ENCODE results near the gene TMEM52B. TPM values are rescaled to one million over a fixed set of nuclear protein-coding genes. Genes with fewer than 3 reads are reported as not detected.

TMEM52B gene
- total RNA-seq, 1 donor from 2014 or later = not detected

- H3K9me3 Mint-ChIP-seq (ENCODE audit: unreplicated experiment) = no peaks in the 10 kb centered on the region
- peaks cover 1% of the 10 kb centered on the region for H3K4me1 Mint-ChIP-seq (ENCODE audit: unreplicated experiment)
- H3K4me3 Mint-ChIP-seq (ENCODE audit: unreplicated experiment) = no peak overlapping the region
- H3K27ac Mint-ChIP-seq (ENCODE audit: unreplicated experiment) = no peak overlapping the region
- H3K36me3 Mint-ChIP-seq (ENCODE audit: unreplicated experiment) = no peaks in the 10 kb centered on the region
- DNase-seq (ENCODE audit: extremely low spot score, unreplicated experiment) = no peak
- peaks cover 7% of the 10 kb centered on the region for H3K27me3 Mint-ChIP-seq (ENCODE audit: unreplicated experiment)
- TF ChIP-seq, protein P1, sequence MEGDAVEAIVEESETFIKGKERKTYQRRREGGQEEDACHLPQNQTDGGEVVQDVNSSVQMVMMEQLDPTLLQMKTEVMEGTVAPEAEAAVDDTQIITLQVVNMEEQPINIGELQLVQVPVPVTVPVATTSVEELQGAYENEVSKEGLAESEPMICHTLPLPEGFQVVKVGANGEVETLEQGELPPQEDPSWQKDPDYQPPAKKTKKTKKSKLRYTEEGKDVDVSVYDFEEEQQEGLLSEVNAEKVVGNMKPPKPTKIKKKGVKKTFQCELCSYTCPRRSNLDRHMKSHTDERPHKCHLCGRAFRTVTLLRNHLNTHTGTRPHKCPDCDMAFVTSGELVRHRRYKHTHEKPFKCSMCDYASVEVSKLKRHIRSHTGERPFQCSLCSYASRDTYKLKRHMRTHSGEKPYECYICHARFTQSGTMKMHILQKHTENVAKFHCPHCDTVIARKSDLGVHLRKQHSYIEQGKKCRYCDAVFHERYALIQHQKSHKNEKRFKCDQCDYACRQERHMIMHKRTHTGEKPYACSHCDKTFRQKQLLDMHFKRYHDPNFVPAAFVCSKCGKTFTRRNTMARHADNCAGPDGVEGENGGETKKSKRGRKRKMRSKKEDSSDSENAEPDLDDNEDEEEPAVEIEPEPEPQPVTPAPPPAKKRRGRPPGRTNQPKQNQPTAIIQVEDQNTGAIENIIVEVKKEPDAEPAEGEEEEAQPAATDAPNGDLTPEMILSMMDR (IDR thresholded peaks at IDR 0.05) = no peak
Observed at GRCh38 chr12:10170216-10170615, 8.6 kb upstream of the TMEM52B start.

DNA sequence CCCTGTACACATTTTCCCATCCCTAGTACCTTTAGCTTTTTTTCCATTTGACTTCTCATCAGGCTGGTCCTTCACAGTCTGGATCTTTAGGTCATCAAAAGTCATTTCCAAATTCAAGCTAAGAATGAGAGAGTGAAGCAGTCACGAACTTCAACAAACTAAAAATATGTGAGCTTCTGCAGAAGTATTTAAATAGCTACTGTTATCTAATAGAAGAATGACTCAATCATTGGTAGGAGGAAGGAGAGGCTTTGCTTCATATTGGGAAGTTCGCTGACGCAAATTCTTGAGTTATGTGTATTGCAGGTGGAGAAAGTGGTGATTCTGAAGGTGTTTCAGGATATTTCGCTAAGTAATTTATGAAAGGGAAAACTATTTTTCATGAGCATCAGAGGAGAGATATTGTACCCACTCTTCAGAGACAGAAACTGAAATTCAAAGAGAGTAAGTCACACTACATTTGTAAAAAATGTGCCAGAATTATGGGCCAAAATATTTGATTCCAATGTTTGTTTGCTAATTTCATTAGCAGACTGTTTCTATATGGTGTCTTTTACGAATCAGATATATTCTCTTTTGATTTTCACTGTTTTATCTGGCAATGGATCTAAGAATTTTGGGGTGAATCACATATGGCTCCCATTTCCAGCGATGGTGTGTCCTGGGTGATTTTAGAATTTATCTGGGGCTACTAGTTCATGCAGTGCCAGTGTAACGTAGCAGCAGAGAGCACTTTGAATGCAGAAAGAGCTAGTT, 6.7 kb upstream of the TMEM52B start, which contains the start of gene OLR1:
Gene OLR1, minus strand, starts transcription at position 160 of the 756 bp plus-strand sequence. Its CDS starts 55 bp downstream, at position 105.
- H3K4me1 Mint-ChIP-seq (ENCODE audit: unreplicated experiment) = peaks cover 1% of the 10 kb centered on the region
- no peak for DNase-seq (ENCODE audit: extremely low spot score, unreplicated experiment)
- no peak within 1 kb of the TSS for H3K27ac Mint-ChIP-seq (ENCODE audit: unreplicated experiment)
- TF ChIP-seq, protein P1 (IDR thresholded peaks at IDR 0.05) = no peak
- no peaks in the 10 kb centered on the region for H3K36me3 Mint-ChIP-seq (ENCODE audit: unreplicated experiment)
- peaks cover 16% of the 10 kb centered on the region for H3K27me3 Mint-ChIP-seq (ENCODE audit: unreplicated experiment)
- H3K4me3 Mint-ChIP-seq (ENCODE audit: unreplicated experiment) = no peak within 1 kb of the TSS
- H3K9me3 Mint-ChIP-seq (ENCODE audit: unreplicated experiment) = no peaks in the 10 kb centered on the region

- no peak for DNase-seq (ENCODE audit: extremely low spot score, unreplicated experiment)
- no peaks in the 10 kb centered on the region for H3K4me1 Mint-ChIP-seq (ENCODE audit: unreplicated experiment)
- peaks cover 24% of the 10 kb centered on the region for H3K27me3 Mint-ChIP-seq (ENCODE audit: unreplicated experiment)
- TF ChIP-seq, protein P1 (IDR thresholded peaks at IDR 0.05) = no peak
- no peak overlapping the region for H3K4me3 Mint-ChIP-seq (ENCODE audit: unreplicated experiment)
- H3K9me3 Mint-ChIP-seq (ENCODE audit: unreplicated experiment) = no peaks in the 10 kb centered on the region
- no peak overlapping the region for H3K27ac Mint-ChIP-seq (ENCODE audit: unreplicated experiment)
- no peaks in the 10 kb centered on the region for H3K36me3 Mint-ChIP-seq (ENCODE audit: unreplicated experiment)
Observed at GRCh38 chr12:10174986-10175614, 3.7 kb upstream of the TMEM52B start.

- Mint-ChIP-seq H3K27me3 (ENCODE audit: unreplicated experiment) (peaks cover 24% of the 10 kb centered on the region), H3K9me3 (ENCODE audit: unreplicated experiment) (no peaks in the 10 kb centered on the region), H3K4me3 (ENCODE audit: unreplicated experiment) (no peak overlapping the region), H3K4me1 (ENCODE audit: unreplicated experiment) (no peaks in the 10 kb centered on the region), H3K27ac (ENCODE audit: unreplicated experiment) (no peak overlapping the region), H3K36me3 (ENCODE audit: unreplicated experiment) (no peaks in the 10 kb centered on the region)
- DNase-seq (ENCODE audit: extremely low spot score, unreplicated experiment) = no peak
- TF ChIP-seq, protein P1 (IDR thresholded peaks at IDR 0.05) = no peak
Observed at GRCh38 chr12:10175846-10176636, 2.8 kb upstream of the TMEM52B start.

Measured in osteocyte (in vitro differentiated cells).